ENCODE data around the gene KIAA1586.

KIAA1586 gene

GRCh38 chr6:57104336-57104735 lies 57.8 kb downstream of the KIAA1586 start:
- DNase-seq (ENCODE audit: low spot score), result no peak
